Activated CD4-positive, CD25-positive, alpha-beta regulatory T cell (primary cell): ENCODE results near the gene EHD1.

Experiments
- DNase-seq, 4 experiments: peaks; one replicate each; lab custom pipeline; 2025; lab: John Stamatoyannopoulos, UW

The EHD1 gene

GRCh38 chr11:64842851-64843685 lies 35.4 kb downstream of the EHD1 start:
- DNase-seq = no peak

GRCh38 chr11:64842366-64842759 lies 36.1 kb downstream of the EHD1 start:
- no peak for DNase-seq

GRCh38 chr11:64841592-64842365 lies 36.6 kb downstream of the EHD1 start:
- DNase-seq = no peak

GRCh38 chr11:64839887-64840782 lies 38.3 kb downstream of the EHD1 start:
- DNase-seq = no peak

GRCh38 chr11:64839335-64839734 lies 39.1 kb downstream of the EHD1 start:
- no peak for DNase-seq

GRCh38 chr11:64838600-64839334 lies 39.7 kb downstream of the EHD1 start:
- no peak for DNase-seq

- no peak for DNase-seq
Measured at GRCh38 chr11:64837887-64838351, 40.5 kb downstream of the EHD1 start.

- no peak for DNase-seq
Measured at GRCh38 chr11:64836448-64837072, 41.9 kb downstream of the EHD1 start.

- no peak for DNase-seq
Measured at GRCh38 chr11:64835616-64836447, 42.6 kb downstream of the EHD1 start.

- DNase-seq = no peak
Measured at GRCh38 chr11:64834723-64835615, 43.5 kb downstream of the EHD1 start.

GRCh38 chr11:64834031-64834722 lies 44.2 kb downstream of the EHD1 start:
- no peak for DNase-seq

GRCh38 chr11:64833509-64833908 lies 44.9 kb downstream of the EHD1 start:
- DNase-seq = no peak

- no peak for DNase-seq
Measured at GRCh38 chr11:64833198-64833502, 45.3 kb downstream of the EHD1 start.

- DNase-seq = no peak
Measured at GRCh38 chr11:64832467-64833197, 45.8 kb downstream of the EHD1 start.

- no peak for DNase-seq
Measured at GRCh38 chr11:64831411-64831891, 47.0 kb downstream of the EHD1 start.

- no peak for DNase-seq
Measured at GRCh38 chr11:64829536-64830251, 48.7 kb downstream of the EHD1 start.

GRCh38 chr11:64827451-64827839 lies 51.0 kb downstream of the EHD1 start:
- no peak for DNase-seq
